Esophagus muscularis mucosa (tissue), 4 donors: ENCODE results near the gene GPR6. TPM values are rescaled to one million over a fixed set of nuclear protein-coding genes. Genes with fewer than 3 reads are reported as not detected.

ENCODE experiments used
- DNase-seq: peaks from one replicate; pipeline ENCODE4 v3.0.0-alpha.2; 2017; ENCODE audit errors: extremely low spot score
- H3K27ac ChIP-seq, 4 donors: fragments of 200-600 bp; sonication (generic); replicated peaks in 1 of 4; 1 replicate in 3 of 4; 2 replicates in 1 of 4; pipeline ENCODE4 v1.5.1; 2016 to 2019; ENCODE audit warnings: mild to moderate bottlenecking in 1 of 4
- H3K27me3 ChIP-seq, 4 donors: fragments of 200-600 bp; sonication (generic); one replicate each; pipeline versions ENCODE4 v1.5.1 to v1.6.0; 2016 to 2019
- H3K36me3 ChIP-seq, 4 donors: fragments of 200-600 bp; sonication (generic); one replicate each; pipeline ENCODE4 v1.5.1; 2016 to 2019
- H3K4me1 ChIP-seq, 4 donors: fragments of 200-600 bp; sonication (generic); one replicate each; pipeline ENCODE4 v1.5.1; 2016 to 2019
- H3K4me3 ChIP-seq, 4 donors: fragments of 200-600 bp; sonication (generic); 1 replicate in 2 of 4; 2 replicates in 2 of 4; pipeline ENCODE4 v1.5.1; 2016 to 2019; ENCODE audit warnings: mild to moderate bottlenecking in 4 of 4, moderate library complexity in 1 of 4
- H3K9me3 ChIP-seq, 4 donors: fragments of 200-600 bp; sonication (generic); 1 replicate in 3 of 4; 2 replicates in 1 of 4; pipeline ENCODE4 v1.5.1; 2016 to 2019
- CTCF ChIP-seq, 3 experiments: fragments of 200-600 bp in 2 of 3; fragments of 450-650 bp in 1 of 3; sonication (generic) in 2 of 3; IDR thresholded peaks; one replicate each; pipeline ENCODE4 v1.5.1; 2017 to 2019; ENCODE audit warnings: antibody characterized with exemption in 3 of 3, mild to moderate bottlenecking in 2 of 3, moderate library complexity in 1 of 3
- EP300 ChIP-seq: sonication (generic); formaldehyde crosslinking; IDR thresholded peaks from one replicate; pipeline ENCODE4 v1.6.1; 2017; ENCODE audit warnings: antibody characterized with exemption
- POLR2A ChIP-seq: fragments of 450-650 bp; IDR thresholded peaks from one replicate; pipeline ENCODE4 v1.6.1; 2017; ENCODE audit warnings: antibody characterized with exemption, moderate library complexity, mild to moderate bottlenecking, low read depth
- POLR2AphosphoS5 ChIP-seq, 2 donors: sonication (generic); formaldehyde crosslinking; IDR thresholded peaks; one replicate each; pipeline ENCODE4 v1.6.1; 2017; ENCODE audit warnings: antibody characterized with exemption in 2 of 2
- WGBS: methylation state at CpG from one replicate; pipeline ENCODE4 v1.1.5; 2018; 5-methylcytosine and 5-hydroxymethylcytosine counted together
- intact Hi-C: fragments of 100-400 bp; cut with DNase I; formaldehyde crosslinking; loops from one replicate; pipeline ENCODE4 v1.15.1; 2023
- total RNA-seq, 4 donors: library from RNA; depleted of rRNA; stranded (reverse); fragments of >200 nt; gene quantifications; one replicate each; pipeline versions ENCODE4 v1.1.0 to v1.2.1, GENCODE V29; 2016

Gene GPR6
- total RNA-seq, 4 donors from 2014 or later, result 0.52 TPM; not detected in 3

- TF ChIP-seq CTCF (IDR thresholded peaks at IDR 0.05) (no peak), EP300 (no peak), POLR2AphosphoS5 (IDR thresholded peaks at IDR 0.05) (no peak), POLR2A (no peak)
- DNase-seq, result no peak
- no peaks in the 10 kb centered on the region for H3K4me1 ChIP-seq
- no peak overlapping the region for H3K4me3 ChIP-seq
- no peaks in the 10 kb centered on the region for H3K9me3 ChIP-seq
- intact Hi-C loops, result no loop called here
- H3K27me3 ChIP-seq, result peaks cover 0 to 18% (median 0%) of the 10 kb centered on the region in 4 donors
- H3K27ac ChIP-seq, result no peak overlapping the region
- H3K36me3 ChIP-seq, result no peaks in the 10 kb centered on the region
Measured at GRCh38 chr6:109945091-109945490, 33.0 kb upstream of the GPR6 start.

- H3K27me3 ChIP-seq, result peaks cover 0 to 18% (median 0%) of the 10 kb centered on the region in 4 donors
- intact Hi-C loops, result no loop called here
Measured at GRCh38 chr6:109946979-109947378, 31.1 kb upstream of the GPR6 start.

GRCh38 chr6:109949281-109950065 is 28.6 kb upstream of the GPR6 start:
- intact Hi-C loops, result no loop called here
- WGBS, result 84% methylated on average over 17 of the region's 19 CpGs
- H3K36me3 ChIP-seq, result no peaks in the 10 kb centered on the region
- H3K27ac ChIP-seq, result no peak overlapping the region
- H3K9me3 ChIP-seq, result no peaks in the 10 kb centered on the region
- no peak for DNase-seq
- peaks cover 0 to 18% (median 0%) of the 10 kb centered on the region in 4 donors for H3K27me3 ChIP-seq
- H3K4me1 ChIP-seq, result no peaks in the 10 kb centered on the region
- TF ChIP-seq POLR2A, result no peak
- TF ChIP-seq POLR2AphosphoS5 (IDR thresholded peaks at IDR 0.05), result no peak
- TF ChIP-seq CTCF (IDR thresholded peaks at IDR 0.05), result no peak
- TF ChIP-seq EP300, result no peak
- no peak overlapping the region for H3K4me3 ChIP-seq

More at GRCh38 chr6:109946979-109947378, 31.1 kb upstream of the GPR6 start:
- Histone ChIP-seq H3K4me3 (no peak overlapping the region), H3K36me3 (no peaks in the 10 kb centered on the region), H3K9me3 (no peaks in the 10 kb centered on the region), H3K27ac (no peak overlapping the region), H3K4me1 (no peaks in the 10 kb centered on the region)
- no peak for DNase-seq
- no peak for TF ChIP-seq POLR2AphosphoS5 (IDR thresholded peaks at IDR 0.05)
- no peak for TF ChIP-seq CTCF (IDR thresholded peaks at IDR 0.05)
- TF ChIP-seq POLR2A, result no peak
- TF ChIP-seq EP300, result no peak
- 100% methylated on average over 2 of the region's 4 CpGs for WGBS

GRCh38 chr6:109955491-109955890 is 22.6 kb upstream of the GPR6 start:
- H3K4me1 ChIP-seq, result no peaks in the 10 kb centered on the region
- DNase-seq, result no peak
- 90% methylated on average over 2 of the region's 2 CpGs for WGBS
- intact Hi-C loops, result no loop called here
- no peak overlapping the region for H3K27ac ChIP-seq
- H3K36me3 ChIP-seq, result no peaks in the 10 kb centered on the region
- no peaks in the 10 kb centered on the region for H3K27me3 ChIP-seq
- no peak overlapping the region for H3K4me3 ChIP-seq
- H3K9me3 ChIP-seq, result no peaks in the 10 kb centered on the region
- TF ChIP-seq CTCF (IDR thresholded peaks at IDR 0.05) (no peak), POLR2AphosphoS5 (IDR thresholded peaks at IDR 0.05) (no peak), POLR2A (no peak), EP300 (no peak)
